ENCODE results near the gene GTF3C1. TPM values are rescaled to one million over a fixed set of nuclear protein-coding genes. Genes with fewer than 3 reads are reported as not detected.

Gene GTF3C1
- total and polyA plus RNA-seq, 2 of the 8 experiments (the other 6 are each of a cell fraction or from before 2014, with no cell fraction given): 89.3 to 126 TPM

GRCh38 chr16:27432558-27432957, 117.2 kb downstream of the GTF3C1 start:
- FAIRE-seq (no peak), DNase-seq (ENCODE audit: low read depth in 1 of 2, low spot score in 2 of 2) (no peak)
- Histone ChIP-seq H2BK120ac (replicated peaks; ENCODE audit: low read depth, low read length) (no peak overlapping the region), H3K4me1 (replicated peaks in 1 of 4; ENCODE audit: control insufficient read depth in 3 of 4, insufficient read depth in 4 of 4, low read length in 3 of 4) (no peaks in the 10 kb centered on the region), H2BK15ac (ENCODE audit: low read length) (no peak overlapping the region), H3K27ac (ENCODE audit: low read depth, low read length) (no peak overlapping the region), H3K9ac (replicated peaks in 1 of 4; ENCODE audit: extremely low read depth in 1 of 4, low read depth in 3 of 4, low read length in 3 of 4) (no peak overlapping the region), H4K5ac (ENCODE audit: insufficient read length, low read depth, low read length) (no peak overlapping the region), H2AFZ (ENCODE audit: low read length) (peak overlapping the region; percentile 37; the same call in 1 of the 2 replicates), H3K56ac (replicated peaks; ENCODE audit: insufficient read length, low read depth, low read length) (no peak overlapping the region), H2BK5ac (ENCODE audit: low read depth, low read length) (no peak overlapping the region), H3K14ac (ENCODE audit: insufficient read length) (no peak overlapping the region), H3K23ac (ENCODE audit: insufficient read length) (no peak overlapping the region), H3K4me3 (ENCODE audit: extremely low read depth in 1 of 4, insufficient read depth in 2 of 4, low read depth in 3 of 4, low read length in 4 of 4) (no peak overlapping the region), H4K20me1 (replicated peaks in 1 of 2; ENCODE audit: control insufficient read depth in 1 of 2, insufficient read depth in 2 of 2, low read length in 2 of 2) (no peaks in the 10 kb centered on the region), H2AK5ac (ENCODE audit: low read depth, low read length) (no peak overlapping the region), H3K4ac (replicated peaks; ENCODE audit: insufficient read length, low read depth, low read length) (no peak overlapping the region), H3K79me2 (ENCODE audit: control insufficient read depth in 1 of 2, insufficient read depth in 2 of 2, low read length in 2 of 2) (no peaks in the 10 kb centered on the region), H3K18ac (ENCODE audit: extremely low read depth, low read length) (no peak overlapping the region), H2BK20ac (ENCODE audit: low read length) (no peak overlapping the region), H3K27me3 (replicated peaks in 1 of 4; ENCODE audit: control insufficient read depth in 3 of 4, extremely low read depth in 1 of 4, insufficient read depth in 3 of 4, low read length in 3 of 4) (no peaks in the 10 kb centered on the region), H3K36me3 (ENCODE audit: control insufficient read depth in 2 of 4, insufficient read depth in 4 of 4, low read length in 3 of 4) (no peaks in the 10 kb centered on the region), H4K91ac (replicated peaks; ENCODE audit: insufficient read length, low read length) (no peak overlapping the region), H3K9me3 (ENCODE audit: insufficient read depth in 2 of 2, low read depth in 1 of 2, low read length in 1 of 2) (no peaks in the 10 kb centered on the region), H4K8ac (ENCODE audit: extremely low read depth, insufficient read depth, low read length) (no peak overlapping the region), H3K79me1 (ENCODE audit: low read depth, low read length) (0 out of 2 replicates have a peak, but pooled peaks cover 2% of the 10 kb centered on the region), H2BK12ac (ENCODE audit: low read depth, low read length) (no peak overlapping the region), H3K23me2 (ENCODE audit: low read depth, low read length) (no peaks in the 10 kb centered on the region), H3K4me2 (ENCODE audit: insufficient read depth in 1 of 2, low read depth in 2 of 2, low read length in 2 of 2) (no peak overlapping the region)
- CTCF ChIA-PET (ENCODE audit: partially characterized antibody): no interaction called here
- TF ChIP-seq SP4 (IDR thresholded peaks at IDR 0.05; ENCODE audit: low read length) (no peak), HDAC6 (IDR thresholded peaks at IDR 0.05; ENCODE audit: low read depth, low read length) (no peak), CHD1 (IDR thresholded peaks at IDR 0.05; ENCODE audit: low read depth, low read length) (no peak), ASH2L (IDR thresholded peaks at IDR 0.05; ENCODE audit: low read length) (no peak), MAFK (IDR thresholded peaks at IDR 0.05; ENCODE audit: low read depth, low read length) (no peak), SAP30 (IDR thresholded peaks at IDR 0.05; ENCODE audit: insufficient read depth, insufficient replicate concordance, low read length) (no peak), NRF1 (IDR thresholded peaks at IDR 0.05; ENCODE audit: low read depth, low read length) (no peak), MAX (IDR thresholded peaks at IDR 0.05) (no peak), SP2 (IDR thresholded peaks at IDR 0.05; ENCODE audit: low read length) (no peak), RBBP5 (IDR thresholded peaks at IDR 0.05; ENCODE audit: borderline replicate concordance, low read depth, low read length) (no peak)
- POLR2A ChIA-PET (ENCODE audit: partially characterized antibody): no interaction called here
- WGBS, 2 experiments (ENCODE audit: extremely low coverage in 1 of 2, insufficient coverage in 1 of 2, insufficient read length in 1 of 2, insufficient replicate concordance in 2 of 2, low coverage in 1 of 2, low lambda C conversion rate in 2 of 2, missing lambda C conversion rate in 1 of 2): 79% methylated on average over 6 of the region's 6 CpGs; no CpG with 5 or more reads in 1 of the 2 experiments
